CD14-positive monocyte (primary cell): ENCODE measurements around the gene PSEN2. TPM values are rescaled to one million over a fixed set of nuclear protein-coding genes. Genes with fewer than 3 reads are reported as not detected.

ENCODE experiments used
- DNase-seq, 3 donors: peaks; one replicate each; pipeline ENCODE4 v3.0.0-alpha.2; 2011 to 2022
- H2AFZ ChIP-seq: 2 replicates; pipeline ENCODE4 v1.6.0; 2012; ENCODE audit warnings: mild to moderate bottlenecking, low read depth, low read length, inconsistent platforms; ENCODE audit not compliant: insufficient read depth, poor library complexity, severe bottlenecking
- H3K27ac ChIP-seq, 2 donors: 1 replicate in 1 of 2; 2 replicates in 1 of 2; pipeline ENCODE4 v1.5.1; 2012 to 2013; ENCODE audit warnings: low read length in 2 of 2, control low read depth in 1 of 2, inconsistent platforms in 1 of 2, low read depth in 1 of 2, mild to moderate bottlenecking in 1 of 2
- H3K27me3 ChIP-seq, 2 donors: one replicate each; pipeline versions ENCODE4 v1.6.0 to v1.6.1; 2011 to 2013; ENCODE audit warnings: low read length in 2 of 2; ENCODE audit not compliant: control insufficient read depth in 2 of 2, insufficient read depth in 2 of 2
- H3K36me3 ChIP-seq, 2 donors: replicated peaks in 1 of 2; 1 replicate in 1 of 2; 2 replicates in 1 of 2; pipeline versions ENCODE4 v1.5.1 to v1.6.1; 2012 to 2013; ENCODE audit warnings: low read length in 2 of 2, control low read depth in 1 of 2, inconsistent platforms in 1 of 2, mild to moderate bottlenecking in 1 of 2; ENCODE audit not compliant: insufficient read depth in 2 of 2, control insufficient read depth in 1 of 2
- H3K4me1 ChIP-seq, 2 donors: 1 replicate in 1 of 2; 2 replicates in 1 of 2; pipeline versions ENCODE4 v1.5.1 to v1.6.1; 2012 to 2013; ENCODE audit warnings: low read length in 2 of 2, control low read depth in 1 of 2, inconsistent platforms in 1 of 2, mild to moderate bottlenecking in 1 of 2, moderate library complexity in 1 of 2; ENCODE audit not compliant: insufficient read depth in 2 of 2, control insufficient read depth in 1 of 2
- H3K4me2 ChIP-seq: replicated peaks from 2 replicates; pipeline ENCODE3; 2012; ENCODE audit warnings: low read length, moderate library complexity, mild to moderate bottlenecking; ENCODE audit not compliant: poor library complexity, severe bottlenecking; ENCODE audit errors: extremely low read depth
- H3K4me3 ChIP-seq, 3 experiments: fragments of 200-600 bp in 1 of 3; sonication (generic) in 1 of 3; replicated peaks in 1 of 3; 1 replicate in 2 of 3; 2 replicates in 1 of 3; pipeline ENCODE4 v1.5.1; 2011 to 2013; ENCODE audit warnings: low read length in 3 of 3, mild to moderate bottlenecking in 3 of 3, control low read depth in 2 of 3, low read depth in 2 of 3, inconsistent platforms in 1 of 3, moderate library complexity in 1 of 3
- H3K79me2 ChIP-seq: 2 replicates; pipeline ENCODE4 v1.6.0; 2012; ENCODE audit warnings: mild to moderate bottlenecking, control low read depth, inconsistent platforms, low read length, moderate library complexity; ENCODE audit not compliant: insufficient read depth
- H3K9ac ChIP-seq: 2 replicates; pipeline ENCODE4 v1.6.0; 2017; ENCODE audit warnings: low read length, mild to moderate bottlenecking; ENCODE audit not compliant: insufficient read depth, poor library complexity, severe bottlenecking
- H3K9me3 ChIP-seq, 2 donors: replicated peaks in 1 of 2; 1 replicate in 1 of 2; 2 replicates in 1 of 2; pipeline versions ENCODE4 v1.5.1 to v1.6.1; 2012 to 2013; ENCODE audit warnings: low read length in 2 of 2, control low read depth in 1 of 2; ENCODE audit not compliant: control insufficient read depth in 1 of 2, insufficient read depth in 1 of 2
- H4K20me1 ChIP-seq: 2 replicates; pipeline ENCODE4 v1.6.0; 2012; ENCODE audit warnings: mild to moderate bottlenecking, low read length, control low read depth, moderate library complexity; ENCODE audit not compliant: insufficient read depth
- H3K27ac Mint-ChIP-seq, 7 donors: one replicate each; pipeline ENCODE4 v1.8.0; 2020; ENCODE audit warnings: mild to moderate bottlenecking in 7 of 7, mixed read lengths in 7 of 7, moderate library complexity in 6 of 7, inconsistent platforms in 2 of 7
- H3K27me3 Mint-ChIP-seq, 3 donors: one replicate each; pipeline ENCODE4 v1.8.0; 2021 to 2022; ENCODE audit warnings: low read depth in 3 of 3, mild to moderate bottlenecking in 3 of 3, mixed read lengths in 3 of 3, moderate library complexity in 3 of 3, inconsistent platforms in 1 of 3
- H3K36me3 Mint-ChIP-seq, 2 donors: one replicate each; pipeline ENCODE4 v1.8.0; 2020; ENCODE audit warnings: mixed read lengths in 2 of 2, inconsistent platforms in 1 of 2, mild to moderate bottlenecking in 1 of 2
- H3K4me1 Mint-ChIP-seq: one replicate; pipeline ENCODE4 v1.8.0; 2020; ENCODE audit warnings: mild to moderate bottlenecking, mixed read lengths
- H3K4me3 Mint-ChIP-seq, 2 donors: one replicate each; pipeline ENCODE4 v1.8.0; 2020; ENCODE audit warnings: mild to moderate bottlenecking in 2 of 2, mixed read lengths in 2 of 2, moderate library complexity in 1 of 2
- H3K9me3 Mint-ChIP-seq, 7 donors: one replicate each; pipeline ENCODE4 v1.8.0; 2020 to 2022; ENCODE audit warnings: mixed read lengths in 7 of 7, mild to moderate bottlenecking in 6 of 7, moderate library complexity in 6 of 7, inconsistent platforms in 2 of 7
- WGBS: methylation state at CpG from one replicate; pipeline ENCODE4 v1.1.5; 2013; ENCODE audit warnings: missing lambda C conversion rate; ENCODE audit not compliant: insufficient coverage; 5-methylcytosine and 5-hydroxymethylcytosine counted together
- intact Hi-C, 2 donors: fragments of 100-400 bp; cut with micrococcal nuclease; formaldehyde crosslinking; loops; one replicate each; pipeline versions ENCODE4 v1.15.0 to v1.15.1; 2023
- polyA plus RNA-seq, 3 donors: library from polyadenylated mRNA; depleted of rRNA in 1 of 3; unstranded in 2 of 3; stranded (reverse) in 1 of 3; fragments of 300-500 nt in 2 of 3; fragments of >200 nt in 1 of 3; fragmentation: Illumina TruSeq in 2 of 3; gene quantifications; 1 replicate in 2 of 3; 2 replicates in 1 of 3; pipeline ENCODE4 v1.2.3, GENCODE V29; 2012 to 2021
- TF ChIP-seq, protein P1 (sequence below): fragments of 200-600 bp; IDR thresholded peaks from one replicate; pipeline ENCODE4 v1.8.0; 2022; ENCODE audit warnings: antibody characterized with exemption, mild to moderate bottlenecking

PSEN2 gene
- polyA plus RNA-seq, 3 donors: 8.9 to 11.8 (median 11.4) TPM

- intact Hi-C loops: no loop called here
- Histone ChIP-seq H3K79me2 (no peaks in the 10 kb centered on the region), H3K27ac (no peak overlapping the region), H4K20me1 (no peaks in the 10 kb centered on the region), H3K4me2 (peak overlapping the region; percentile 6), H3K9me3 (no peaks in the 10 kb centered on the region), H3K4me1 (peaks cover 39 to 47% of the 10 kb centered on the region in 2 donors), H3K36me3 (peaks cover 0 to 8% of the 10 kb centered on the region in 2 donors), H3K27me3 (no peaks in the 10 kb centered on the region), H2AFZ (no peak overlapping the region), H3K4me3 (no peak overlapping the region), H3K9ac (no peak overlapping the region)
- TF ChIP-seq, protein P1, sequence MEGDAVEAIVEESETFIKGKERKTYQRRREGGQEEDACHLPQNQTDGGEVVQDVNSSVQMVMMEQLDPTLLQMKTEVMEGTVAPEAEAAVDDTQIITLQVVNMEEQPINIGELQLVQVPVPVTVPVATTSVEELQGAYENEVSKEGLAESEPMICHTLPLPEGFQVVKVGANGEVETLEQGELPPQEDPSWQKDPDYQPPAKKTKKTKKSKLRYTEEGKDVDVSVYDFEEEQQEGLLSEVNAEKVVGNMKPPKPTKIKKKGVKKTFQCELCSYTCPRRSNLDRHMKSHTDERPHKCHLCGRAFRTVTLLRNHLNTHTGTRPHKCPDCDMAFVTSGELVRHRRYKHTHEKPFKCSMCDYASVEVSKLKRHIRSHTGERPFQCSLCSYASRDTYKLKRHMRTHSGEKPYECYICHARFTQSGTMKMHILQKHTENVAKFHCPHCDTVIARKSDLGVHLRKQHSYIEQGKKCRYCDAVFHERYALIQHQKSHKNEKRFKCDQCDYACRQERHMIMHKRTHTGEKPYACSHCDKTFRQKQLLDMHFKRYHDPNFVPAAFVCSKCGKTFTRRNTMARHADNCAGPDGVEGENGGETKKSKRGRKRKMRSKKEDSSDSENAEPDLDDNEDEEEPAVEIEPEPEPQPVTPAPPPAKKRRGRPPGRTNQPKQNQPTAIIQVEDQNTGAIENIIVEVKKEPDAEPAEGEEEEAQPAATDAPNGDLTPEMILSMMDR: no peak
- no peak for DNase-seq
- H3K36me3 Mint-ChIP-seq: peaks cover 31 to 49% of the 10 kb centered on the region in 2 donors
- no peaks in the 10 kb centered on the region for H3K9me3 Mint-ChIP-seq
- peak overlapping the region in 1 of 7 donors; percentile 35 for H3K27ac Mint-ChIP-seq
- H3K4me1 Mint-ChIP-seq: peaks cover 47% of the 10 kb centered on the region
- H3K4me3 Mint-ChIP-seq: no peak overlapping the region
- WGBS: 10% methylated on average over 2 of the region's 6 CpGs
- peaks cover 0 to 4% (median 0%) of the 10 kb centered on the region in 3 donors for H3K27me3 Mint-ChIP-seq
These were observed 13.8 kb downstream of the PSEN2 start for GRCh38 chr1:226884116-226884625.

DNA sequence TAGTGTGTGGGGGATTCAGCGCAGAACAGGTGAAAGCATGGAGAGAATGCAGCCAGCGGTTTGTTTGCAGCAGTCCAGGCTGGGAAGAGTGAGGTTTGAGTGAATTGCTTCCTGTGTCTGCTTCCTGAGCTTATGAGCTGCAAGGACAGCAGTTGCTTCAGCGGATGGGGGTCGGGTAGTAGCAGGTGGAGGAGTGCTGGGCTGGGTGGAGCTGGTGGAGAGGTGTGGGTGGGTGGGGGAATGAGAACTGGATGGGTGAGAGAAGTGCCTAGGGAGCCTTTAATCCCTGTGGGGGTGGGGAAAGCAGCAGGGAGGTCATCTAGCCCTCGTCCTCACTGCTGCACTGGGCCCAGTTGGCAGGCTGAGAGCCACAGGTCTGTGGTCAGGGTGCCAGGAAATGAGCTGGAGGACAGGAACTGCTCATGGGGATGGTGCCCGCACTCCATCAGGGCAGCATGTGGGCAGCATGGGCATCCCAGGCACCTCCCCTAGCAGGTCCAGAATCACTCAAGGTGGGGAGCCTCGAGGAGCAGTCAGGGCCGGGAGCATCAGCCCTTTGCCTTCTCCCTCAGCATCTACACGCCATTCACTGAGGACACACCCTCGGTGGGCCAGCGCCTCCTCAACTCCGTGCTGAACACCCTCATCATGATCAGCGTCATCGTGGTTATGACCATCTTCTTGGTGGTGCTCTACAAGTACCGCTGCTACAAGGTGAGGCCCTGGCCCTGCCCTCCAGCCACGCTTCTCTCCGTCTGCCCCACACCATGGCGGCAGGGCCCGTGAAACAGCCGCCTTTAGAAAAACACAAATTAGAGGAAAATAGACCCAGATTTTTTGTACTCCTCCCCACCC is 14.8 kb downstream of the PSEN2 start:
- H3K4me2 ChIP-seq: no peak overlapping the region
- no peaks in the 10 kb centered on the region for H3K9me3 Mint-ChIP-seq
- H3K79me2 ChIP-seq: no peaks in the 10 kb centered on the region
- no peaks in the 10 kb centered on the region for H3K27me3 ChIP-seq
- H3K36me3 ChIP-seq: no peaks in the 10 kb centered on the region
- H3K27ac ChIP-seq: no peak overlapping the region
- H3K36me3 Mint-ChIP-seq: peaks cover 26 to 48% of the 10 kb centered on the region in 2 donors
- H3K4me1 ChIP-seq: peaks cover 39 to 47% of the 10 kb centered on the region in 2 donors
- H3K27me3 Mint-ChIP-seq: peaks cover 0 to 4% (median 0%) of the 10 kb centered on the region in 3 donors
- H3K9ac ChIP-seq: no peak overlapping the region
- H4K20me1 ChIP-seq: no peaks in the 10 kb centered on the region
- H3K27ac Mint-ChIP-seq: no peak overlapping the region
- no peak overlapping the region for H3K4me3 ChIP-seq
- peaks cover 47% of the 10 kb centered on the region for H3K4me1 Mint-ChIP-seq
- TF ChIP-seq, protein P1: no peak
- intact Hi-C loops: no loop called here
- H3K4me3 Mint-ChIP-seq: no peak overlapping the region
- H2AFZ ChIP-seq: no peak overlapping the region
- H3K9me3 ChIP-seq: no peaks in the 10 kb centered on the region
- DNase-seq: no peak
- 63% methylated on average over 19 of the region's 20 CpGs for WGBS
